ENCODE data around the gene WHRN. TPM values are rescaled to one million over a fixed set of nuclear protein-coding genes. Genes with fewer than 3 reads are reported as not detected.

The WHRN gene
- total RNA-seq, 1 experiment from 2014 or later = 24.3 TPM

DNA sequence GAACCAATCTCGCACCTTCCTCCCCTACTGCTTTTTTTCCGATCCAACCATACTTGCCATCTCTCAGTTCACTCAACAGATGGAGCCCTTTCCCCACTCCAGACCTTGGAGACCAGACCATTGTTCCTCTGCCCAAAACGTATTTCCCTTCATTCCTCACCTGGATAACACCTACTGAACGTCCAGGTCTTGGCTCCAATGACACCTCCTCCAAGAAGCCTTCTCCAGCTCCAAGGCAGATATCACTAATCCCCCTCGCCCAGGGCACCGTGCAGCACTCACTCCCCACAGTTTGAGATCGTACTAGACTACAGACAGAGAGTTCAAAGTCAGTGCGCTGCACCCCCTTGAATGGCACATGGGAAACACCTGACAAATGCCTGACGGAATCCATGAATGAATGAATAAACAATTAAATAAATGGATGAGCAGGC is 70.4 kb downstream of the WHRN start:
- DNase-seq (ENCODE audit: low spot score) (peak; percentile 49), ATAC-seq (peak; percentile 97)
- Mint-ChIP-seq H3K36me3 (no peaks in the 10 kb centered on the region), H3K9me3 (no peaks in the 10 kb centered on the region), H3K4me3 (no peak overlapping the region), H3K27ac (no peak overlapping the region), H3K4me1 (peaks cover 3% of the 10 kb centered on the region; the same call in 1 of the 2 replicates), H3K27me3 (ENCODE audit: low read depth) (no peaks in the 10 kb centered on the region)
- ChIA-PET CTCF (interaction anchor here (0.6 to 4.3 kb wide), 19 partner anchors 9 to 472 kb away, joined by 3 to 60 read pairs (median 4); partner anchors contain the start of genes ATP6V1G1, TEX53 and WHRN), POLR2A (interaction anchor here (1.4 kb wide), 1 partner anchor 12 kb away, joined by 3 read pairs; no protein-coding TSS in a partner anchor)
- TF ChIP-seq, protein P1, sequence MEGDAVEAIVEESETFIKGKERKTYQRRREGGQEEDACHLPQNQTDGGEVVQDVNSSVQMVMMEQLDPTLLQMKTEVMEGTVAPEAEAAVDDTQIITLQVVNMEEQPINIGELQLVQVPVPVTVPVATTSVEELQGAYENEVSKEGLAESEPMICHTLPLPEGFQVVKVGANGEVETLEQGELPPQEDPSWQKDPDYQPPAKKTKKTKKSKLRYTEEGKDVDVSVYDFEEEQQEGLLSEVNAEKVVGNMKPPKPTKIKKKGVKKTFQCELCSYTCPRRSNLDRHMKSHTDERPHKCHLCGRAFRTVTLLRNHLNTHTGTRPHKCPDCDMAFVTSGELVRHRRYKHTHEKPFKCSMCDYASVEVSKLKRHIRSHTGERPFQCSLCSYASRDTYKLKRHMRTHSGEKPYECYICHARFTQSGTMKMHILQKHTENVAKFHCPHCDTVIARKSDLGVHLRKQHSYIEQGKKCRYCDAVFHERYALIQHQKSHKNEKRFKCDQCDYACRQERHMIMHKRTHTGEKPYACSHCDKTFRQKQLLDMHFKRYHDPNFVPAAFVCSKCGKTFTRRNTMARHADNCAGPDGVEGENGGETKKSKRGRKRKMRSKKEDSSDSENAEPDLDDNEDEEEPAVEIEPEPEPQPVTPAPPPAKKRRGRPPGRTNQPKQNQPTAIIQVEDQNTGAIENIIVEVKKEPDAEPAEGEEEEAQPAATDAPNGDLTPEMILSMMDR (IDR thresholded peaks at IDR 0.05) = peak; percentile 25; the same call in 1 of the 2 replicates
- TF ChIP-seq, protein P2, sequence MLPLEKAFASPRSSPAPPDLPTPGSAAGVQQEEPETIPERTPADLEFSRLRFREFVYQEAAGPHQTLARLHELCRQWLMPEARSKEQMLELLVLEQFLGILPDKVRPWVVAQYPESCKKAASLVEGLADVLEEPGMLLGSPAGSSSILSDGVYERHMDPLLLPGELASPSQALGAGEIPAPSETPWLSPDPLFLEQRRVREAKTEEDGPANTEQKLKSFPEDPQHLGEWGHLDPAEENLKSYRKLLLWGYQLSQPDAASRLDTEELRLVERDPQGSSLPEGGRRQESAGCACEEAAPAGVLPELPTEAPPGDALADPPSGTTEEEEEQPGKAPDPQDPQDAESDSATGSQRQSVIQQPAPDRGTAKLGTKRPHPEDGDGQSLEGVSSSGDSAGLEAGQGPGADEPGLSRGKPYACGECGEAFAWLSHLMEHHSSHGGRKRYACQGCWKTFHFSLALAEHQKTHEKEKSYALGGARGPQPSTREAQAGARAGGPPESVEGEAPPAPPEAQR (CRISPR knock-in tag; IDR thresholded peaks at IDR 0.05) = no peak

DNA sequence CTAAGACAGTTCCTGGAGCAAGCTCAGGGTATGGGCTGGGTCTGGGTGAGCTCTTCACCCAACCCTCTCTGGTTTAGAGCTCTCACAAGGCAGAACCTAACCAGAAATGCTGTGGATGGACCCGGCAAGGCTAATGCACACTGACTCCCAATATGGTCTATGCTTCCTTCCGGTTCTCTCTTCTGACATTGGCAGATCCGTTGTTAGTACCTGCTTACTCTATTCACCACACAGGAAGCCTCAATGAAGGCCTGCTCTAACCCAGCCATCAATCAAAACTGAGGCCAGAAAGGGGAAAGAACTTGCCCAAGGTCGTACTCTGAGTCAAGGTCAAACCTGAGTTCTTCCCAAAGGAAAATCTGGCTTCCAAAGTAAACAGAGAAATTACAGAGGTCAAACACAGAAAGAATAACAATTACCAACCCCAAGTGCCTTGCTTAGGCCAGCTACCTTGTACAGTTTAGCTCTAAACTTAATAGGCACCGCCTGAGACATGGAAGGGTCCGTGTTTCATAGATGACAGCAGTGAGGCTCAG is 71.5 kb downstream of the WHRN start:
- Mint-ChIP-seq H3K27ac (no peak overlapping the region), H3K4me3 (no peak overlapping the region), H3K36me3 (no peaks in the 10 kb centered on the region), H3K9me3 (no peaks in the 10 kb centered on the region), H3K4me1 (peaks cover 3% of the 10 kb centered on the region; the same call in 1 of the 2 replicates), H3K27me3 (ENCODE audit: low read depth) (no peaks in the 10 kb centered on the region)
- POLR2A ChIA-PET = interaction anchor here (0.9 kb wide), 1 partner anchor 104 kb away, joined by 3 read pairs; no protein-coding TSS in a partner anchor
- ATAC-seq (no peak), DNase-seq (ENCODE audit: low spot score) (no peak)
- TF ChIP-seq, protein P3, sequence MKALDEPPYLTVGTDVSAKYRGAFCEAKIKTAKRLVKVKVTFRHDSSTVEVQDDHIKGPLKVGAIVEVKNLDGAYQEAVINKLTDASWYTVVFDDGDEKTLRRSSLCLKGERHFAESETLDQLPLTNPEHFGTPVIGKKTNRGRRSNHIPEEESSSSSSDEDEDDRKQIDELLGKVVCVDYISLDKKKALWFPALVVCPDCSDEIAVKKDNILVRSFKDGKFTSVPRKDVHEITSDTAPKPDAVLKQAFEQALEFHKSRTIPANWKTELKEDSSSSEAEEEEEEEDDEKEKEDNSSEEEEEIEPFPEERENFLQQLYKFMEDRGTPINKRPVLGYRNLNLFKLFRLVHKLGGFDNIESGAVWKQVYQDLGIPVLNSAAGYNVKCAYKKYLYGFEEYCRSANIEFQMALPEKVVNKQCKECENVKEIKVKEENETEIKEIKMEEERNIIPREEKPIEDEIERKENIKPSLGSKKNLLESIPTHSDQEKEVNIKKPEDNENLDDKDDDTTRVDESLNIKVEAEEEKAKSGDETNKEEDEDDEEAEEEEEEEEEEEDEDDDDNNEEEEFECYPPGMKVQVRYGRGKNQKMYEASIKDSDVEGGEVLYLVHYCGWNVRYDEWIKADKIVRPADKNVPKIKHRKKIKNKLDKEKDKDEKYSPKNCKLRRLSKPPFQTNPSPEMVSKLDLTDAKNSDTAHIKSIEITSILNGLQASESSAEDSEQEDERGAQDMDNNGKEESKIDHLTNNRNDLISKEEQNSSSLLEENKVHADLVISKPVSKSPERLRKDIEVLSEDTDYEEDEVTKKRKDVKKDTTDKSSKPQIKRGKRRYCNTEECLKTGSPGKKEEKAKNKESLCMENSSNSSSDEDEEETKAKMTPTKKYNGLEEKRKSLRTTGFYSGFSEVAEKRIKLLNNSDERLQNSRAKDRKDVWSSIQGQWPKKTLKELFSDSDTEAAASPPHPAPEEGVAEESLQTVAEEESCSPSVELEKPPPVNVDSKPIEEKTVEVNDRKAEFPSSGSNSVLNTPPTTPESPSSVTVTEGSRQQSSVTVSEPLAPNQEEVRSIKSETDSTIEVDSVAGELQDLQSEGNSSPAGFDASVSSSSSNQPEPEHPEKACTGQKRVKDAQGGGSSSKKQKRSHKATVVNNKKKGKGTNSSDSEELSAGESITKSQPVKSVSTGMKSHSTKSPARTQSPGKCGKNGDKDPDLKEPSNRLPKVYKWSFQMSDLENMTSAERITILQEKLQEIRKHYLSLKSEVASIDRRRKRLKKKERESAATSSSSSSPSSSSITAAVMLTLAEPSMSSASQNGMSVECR (CRISPR knock-in tag; IDR thresholded peaks at IDR 0.05; ENCODE audit: borderline replicate concordance) = no peak
- TF ChIP-seq JAZF1 (CRISPR knock-in tag; IDR thresholded peaks at IDR 0.05) (no peak), TEAD1 (CRISPR knock-in tag; IDR thresholded peaks at IDR 0.05) (no peak), SP1 (CRISPR knock-in tag; conservative IDR thresholded peaks at IDR 0.05) (no peak), MXD4 (CRISPR knock-in tag; IDR thresholded peaks at IDR 0.05; ENCODE audit: borderline replicate concordance) (no peak), CREM (CRISPR knock-in tag; IDR thresholded peaks at IDR 0.05) (no peak), GABPB1 (CRISPR knock-in tag; IDR thresholded peaks at IDR 0.05) (no peak), ZNF138 (CRISPR knock-in tag; conservative IDR thresholded peaks at IDR 0.05) (no peak)
- TF ChIP-seq, protein P1 (IDR thresholded peaks at IDR 0.05) = no peak
- CTCF ChIA-PET = interaction anchor here (0.8 to 4.3 kb wide), 9 partner anchors 8 to 326 kb away, joined by 3 to 60 read pairs (median 4); no protein-coding TSS in a partner anchor

DNA sequence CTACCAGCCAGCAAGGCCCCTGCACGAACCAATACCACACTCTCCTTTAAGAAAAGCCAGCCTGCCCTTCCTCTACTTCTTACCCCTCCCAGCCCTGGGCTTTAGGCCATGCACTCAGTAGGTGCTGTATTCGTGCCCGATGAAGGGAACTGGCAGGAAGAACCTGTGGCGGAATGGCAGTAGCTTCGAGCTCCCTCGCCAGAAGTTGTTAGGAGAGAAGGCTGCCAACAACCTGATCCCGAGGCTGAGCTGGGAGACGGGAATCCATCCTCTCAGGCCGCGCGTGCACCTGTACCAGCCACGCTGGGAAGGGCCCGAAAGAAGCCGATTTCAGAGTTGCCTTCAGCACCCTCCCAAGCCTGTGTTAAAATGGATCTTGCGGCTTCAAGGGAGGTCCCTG is 72.2 kb downstream of the WHRN start:
- no peak for ATAC-seq
- Mint-ChIP-seq H3K4me3 (no peak overlapping the region), H3K27ac (no peak overlapping the region), H3K9me3 (no peaks in the 10 kb centered on the region), H3K4me1 (peaks cover 3% of the 10 kb centered on the region; the same call in 1 of the 2 replicates), H3K27me3 (ENCODE audit: low read depth) (no peaks in the 10 kb centered on the region), H3K36me3 (no peaks in the 10 kb centered on the region)
- POLR2A ChIA-PET = no interaction called here
- DNase-seq (ENCODE audit: low spot score) = no peak
- CTCF ChIA-PET = interaction anchor here (1.0 to 4.3 kb wide), 3 partner anchors 27 to 220 kb away, joined by 3 to 60 read pairs (median 35); no protein-coding TSS in a partner anchor
- TF ChIP-seq, protein P4, sequence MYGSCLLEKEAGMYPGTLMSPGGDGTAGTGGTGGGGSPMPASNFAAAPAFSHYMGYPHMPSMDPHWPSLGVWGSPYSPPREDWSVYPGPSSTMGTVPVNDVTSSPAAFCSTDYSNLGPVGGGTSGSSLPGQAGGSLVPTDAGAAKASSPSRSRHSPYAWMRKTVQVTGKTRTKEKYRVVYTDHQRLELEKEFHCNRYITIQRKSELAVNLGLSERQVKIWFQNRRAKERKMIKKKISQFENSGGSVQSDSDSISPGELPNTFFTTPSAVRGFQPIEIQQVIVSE (CRISPR knock-in tag; IDR thresholded peaks at IDR 0.05; ENCODE audit: borderline replicate concordance) = no peak
- TF ChIP-seq, protein P5, sequence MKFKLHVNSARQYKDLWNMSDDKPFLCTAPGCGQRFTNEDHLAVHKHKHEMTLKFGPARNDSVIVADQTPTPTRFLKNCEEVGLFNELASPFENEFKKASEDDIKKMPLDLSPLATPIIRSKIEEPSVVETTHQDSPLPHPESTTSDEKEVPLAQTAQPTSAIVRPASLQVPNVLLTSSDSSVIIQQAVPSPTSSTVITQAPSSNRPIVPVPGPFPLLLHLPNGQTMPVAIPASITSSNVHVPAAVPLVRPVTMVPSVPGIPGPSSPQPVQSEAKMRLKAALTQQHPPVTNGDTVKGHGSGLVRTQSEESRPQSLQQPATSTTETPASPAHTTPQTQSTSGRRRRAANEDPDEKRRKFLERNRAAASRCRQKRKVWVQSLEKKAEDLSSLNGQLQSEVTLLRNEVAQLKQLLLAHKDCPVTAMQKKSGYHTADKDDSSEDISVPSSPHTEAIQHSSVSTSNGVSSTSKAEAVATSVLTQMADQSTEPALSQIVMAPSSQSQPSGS (CRISPR knock-in tag; IDR thresholded peaks at IDR 0.05; ENCODE audit: borderline replicate concordance, low read depth) = no peak
- TF ChIP-seq, protein P6, sequence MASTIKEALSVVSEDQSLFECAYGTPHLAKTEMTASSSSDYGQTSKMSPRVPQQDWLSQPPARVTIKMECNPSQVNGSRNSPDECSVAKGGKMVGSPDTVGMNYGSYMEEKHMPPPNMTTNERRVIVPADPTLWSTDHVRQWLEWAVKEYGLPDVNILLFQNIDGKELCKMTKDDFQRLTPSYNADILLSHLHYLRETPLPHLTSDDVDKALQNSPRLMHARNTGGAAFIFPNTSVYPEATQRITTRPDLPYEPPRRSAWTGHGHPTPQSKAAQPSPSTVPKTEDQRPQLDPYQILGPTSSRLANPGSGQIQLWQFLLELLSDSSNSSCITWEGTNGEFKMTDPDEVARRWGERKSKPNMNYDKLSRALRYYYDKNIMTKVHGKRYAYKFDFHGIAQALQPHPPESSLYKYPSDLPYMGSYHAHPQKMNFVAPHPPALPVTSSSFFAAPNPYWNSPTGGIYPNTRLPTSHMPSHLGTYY (CRISPR knock-in tag; IDR thresholded peaks at IDR 0.05) = no peak
- TF ChIP-seq ZNF416 (CRISPR knock-in tag; IDR thresholded peaks at IDR 0.05) = no peak
- TF ChIP-seq NFE2L1 (CRISPR knock-in tag; IDR thresholded peaks at IDR 0.05) = no peak
- TF ChIP-seq, protein P7, sequence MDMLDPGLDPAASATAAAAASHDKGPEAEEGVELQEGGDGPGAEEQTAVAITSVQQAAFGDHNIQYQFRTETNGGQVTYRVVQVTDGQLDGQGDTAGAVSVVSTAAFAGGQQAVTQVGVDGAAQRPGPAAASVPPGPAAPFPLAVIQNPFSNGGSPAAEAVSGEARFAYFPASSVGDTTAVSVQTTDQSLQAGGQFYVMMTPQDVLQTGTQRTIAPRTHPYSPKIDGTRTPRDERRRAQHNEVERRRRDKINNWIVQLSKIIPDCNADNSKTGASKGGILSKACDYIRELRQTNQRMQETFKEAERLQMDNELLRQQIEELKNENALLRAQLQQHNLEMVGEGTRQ (CRISPR knock-in tag; IDR thresholded peaks at IDR 0.05) = no peak
